Inflammatory macrophage treated with lipopolysaccharide for 1 hour (primary cell): ENCODE results near the gene CTCFL.

Experiments
- DNase-seq, 2 donors: peaks; one replicate each; pipeline ENCODE4 v3.0.0-alpha.2; 2020 to 2022

Gene CTCFL, protein sequence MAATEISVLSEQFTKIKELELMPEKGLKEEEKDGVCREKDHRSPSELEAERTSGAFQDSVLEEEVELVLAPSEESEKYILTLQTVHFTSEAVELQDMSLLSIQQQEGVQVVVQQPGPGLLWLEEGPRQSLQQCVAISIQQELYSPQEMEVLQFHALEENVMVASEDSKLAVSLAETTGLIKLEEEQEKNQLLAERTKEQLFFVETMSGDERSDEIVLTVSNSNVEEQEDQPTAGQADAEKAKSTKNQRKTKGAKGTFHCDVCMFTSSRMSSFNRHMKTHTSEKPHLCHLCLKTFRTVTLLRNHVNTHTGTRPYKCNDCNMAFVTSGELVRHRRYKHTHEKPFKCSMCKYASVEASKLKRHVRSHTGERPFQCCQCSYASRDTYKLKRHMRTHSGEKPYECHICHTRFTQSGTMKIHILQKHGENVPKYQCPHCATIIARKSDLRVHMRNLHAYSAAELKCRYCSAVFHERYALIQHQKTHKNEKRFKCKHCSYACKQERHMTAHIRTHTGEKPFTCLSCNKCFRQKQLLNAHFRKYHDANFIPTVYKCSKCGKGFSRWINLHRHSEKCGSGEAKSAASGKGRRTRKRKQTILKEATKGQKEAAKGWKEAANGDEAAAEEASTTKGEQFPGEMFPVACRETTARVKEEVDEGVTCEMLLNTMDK

DNA sequence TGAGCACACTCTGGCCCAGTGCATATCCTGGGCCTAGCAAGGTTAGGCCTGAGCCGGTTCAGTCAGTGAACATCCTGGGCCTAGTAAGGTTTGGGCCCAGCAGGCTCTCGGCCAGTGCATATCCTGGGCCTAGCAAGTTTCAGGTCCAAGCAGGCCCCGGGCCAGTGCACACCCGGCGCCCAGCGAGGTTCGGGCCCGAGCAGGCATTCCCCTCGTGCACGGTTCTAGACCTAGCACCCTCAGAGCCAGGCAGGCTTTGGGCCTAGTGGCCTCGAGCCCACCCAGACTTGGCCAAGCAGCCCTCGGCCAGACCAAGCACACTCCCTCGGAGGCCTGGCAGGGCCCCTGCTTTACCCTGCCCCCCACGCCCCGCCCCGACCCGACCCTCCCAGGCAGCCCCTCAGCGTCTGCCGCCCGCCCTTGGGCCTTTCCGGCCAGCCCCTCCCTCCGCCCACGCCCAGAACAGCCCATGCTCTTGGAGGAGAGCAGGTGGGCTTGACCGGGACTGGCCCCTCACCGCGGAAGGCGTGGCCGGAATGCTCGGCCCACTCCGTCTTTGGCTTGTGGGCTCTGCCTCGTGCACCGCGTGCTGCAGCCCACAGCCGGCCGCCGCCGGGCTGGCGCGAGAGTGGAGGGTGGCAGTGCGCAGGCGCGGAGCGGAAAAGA is at the start of gene CTCFL:
TSS of gene CTCFL (minus strand) at position 630 of the 666 bp plus-strand sequence. CDS start 935 bp downstream, outside the sequence.
- DNase-seq: no peak

DNA sequence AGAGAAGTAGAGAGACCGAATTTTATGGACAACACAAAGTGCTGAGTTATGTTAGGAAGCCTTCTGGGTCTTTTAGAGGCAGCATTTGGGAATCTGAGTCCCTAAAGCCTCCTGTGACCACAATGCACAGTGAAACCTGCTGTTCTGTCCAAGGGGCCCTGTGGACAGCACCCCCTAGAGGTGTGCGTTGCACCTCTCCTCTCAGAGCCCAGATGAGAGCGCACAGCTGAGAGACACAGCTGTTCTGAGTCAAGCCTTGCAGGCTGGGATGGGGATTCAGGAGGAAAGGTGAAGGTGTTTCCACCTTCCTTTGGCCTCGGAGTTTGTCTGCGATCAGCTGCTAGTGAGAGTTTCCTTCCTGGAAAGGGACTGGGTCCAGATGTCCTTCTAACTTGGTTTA is 49.0 kb upstream of the CTCFL start:
- DNase-seq: peak in 1 of 2 donors; percentile 2

DNA sequence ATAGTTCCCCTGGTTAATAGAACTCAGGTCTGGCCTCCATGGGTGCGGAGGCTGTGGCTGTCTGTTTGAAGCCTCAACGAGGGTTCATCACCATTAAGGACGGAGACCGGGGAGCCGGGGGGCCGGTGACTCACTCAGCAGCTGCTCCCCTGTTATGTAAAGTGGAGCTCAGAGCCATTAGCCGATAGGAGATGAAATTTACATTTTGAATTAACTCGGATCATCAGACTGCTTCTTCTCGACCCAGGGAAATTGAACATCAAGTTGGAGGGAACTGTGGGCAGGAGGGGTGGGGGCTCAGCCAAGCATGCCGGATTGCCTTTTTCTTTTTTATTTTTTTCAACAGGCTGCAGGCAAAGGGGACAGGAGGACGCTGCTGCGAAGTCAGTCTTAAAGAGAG is 48.3 kb upstream of the CTCFL start:
- DNase-seq: no peak

DNA sequence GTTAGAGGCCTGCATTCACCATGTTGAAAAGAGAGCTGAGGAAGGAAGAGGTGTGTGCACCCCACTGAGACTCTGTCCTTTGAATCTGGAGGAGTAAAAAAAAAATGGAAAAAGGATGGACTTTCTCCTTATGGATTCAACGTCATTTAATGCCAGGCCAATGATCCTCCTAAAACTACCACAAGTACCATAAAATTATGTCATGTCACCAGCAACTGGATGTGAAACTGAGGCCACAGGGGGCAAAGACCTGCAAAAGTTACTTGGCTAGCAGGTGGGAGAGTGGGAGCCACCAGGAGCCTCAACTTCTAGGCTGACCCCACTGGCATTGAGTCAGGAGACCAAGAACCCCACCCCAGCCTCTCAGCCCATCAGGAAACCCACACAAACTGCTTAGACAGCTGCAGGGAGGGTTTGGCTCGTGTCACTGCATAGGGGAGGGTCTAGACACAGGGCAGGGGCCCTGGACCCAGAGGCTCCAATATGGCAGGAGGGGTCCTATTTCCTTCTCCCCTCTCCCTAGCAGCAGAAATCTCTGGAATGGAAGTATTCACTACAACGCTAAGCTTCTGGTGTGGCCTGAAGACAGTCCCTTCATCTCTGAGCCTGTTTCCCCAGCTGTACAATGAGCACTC is 47.0 kb upstream of the CTCFL start:
- DNase-seq: no peak

DNA sequence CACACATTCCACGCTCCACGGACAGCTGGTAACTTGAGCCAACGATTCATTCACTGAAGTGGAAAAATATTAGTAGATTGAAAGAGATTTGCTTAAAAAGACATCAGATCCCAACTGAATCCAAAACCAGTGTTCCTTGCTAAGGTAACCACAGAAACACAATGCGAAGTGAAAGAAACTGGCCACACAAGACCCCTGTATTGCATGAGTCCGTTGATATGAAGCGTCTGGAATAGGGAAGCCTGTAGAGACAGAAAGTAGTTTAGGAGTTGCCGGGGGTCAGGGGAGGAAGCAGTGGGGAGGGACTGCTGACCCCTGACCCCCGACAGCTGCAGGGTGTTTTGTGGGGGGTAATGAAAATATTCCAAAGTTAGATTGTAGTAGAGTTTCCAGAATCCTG is 46.0 kb upstream of the CTCFL start:
- no peak for DNase-seq

DNA sequence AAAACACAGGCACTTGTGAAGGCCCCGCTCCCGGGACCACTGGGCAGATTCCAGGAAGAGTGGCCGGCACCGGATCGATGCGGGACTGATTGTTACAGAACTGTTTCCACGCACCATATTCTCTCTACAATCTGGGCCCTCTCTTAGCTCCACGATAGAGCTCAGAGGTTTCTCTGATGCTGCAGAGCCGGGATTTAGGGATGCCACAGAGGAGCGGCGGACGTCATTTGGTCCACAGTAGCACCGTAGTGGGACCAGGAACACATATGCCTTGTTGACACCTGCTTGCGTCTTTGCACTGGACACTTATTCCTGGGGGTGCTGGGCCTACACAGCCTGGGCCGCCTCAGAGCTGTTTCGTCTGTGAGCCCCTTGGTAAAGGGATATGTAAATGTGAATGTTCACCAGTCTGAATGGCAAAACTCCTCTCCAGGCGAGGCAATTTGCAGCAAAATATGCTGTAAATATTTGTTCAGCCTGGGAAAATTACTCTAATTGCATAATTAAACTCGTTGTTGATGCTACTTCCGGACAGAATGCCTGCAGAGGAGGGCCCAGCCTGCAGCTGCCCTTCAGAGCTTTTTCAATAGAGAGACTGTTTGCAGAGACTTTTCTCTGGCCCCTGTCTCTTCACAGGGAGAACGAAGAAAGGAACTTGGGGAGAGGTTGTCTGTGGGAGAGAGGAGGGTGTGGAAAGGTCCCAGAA is 45.4 kb upstream of the CTCFL start:
- DNase-seq: no peak

DNA sequence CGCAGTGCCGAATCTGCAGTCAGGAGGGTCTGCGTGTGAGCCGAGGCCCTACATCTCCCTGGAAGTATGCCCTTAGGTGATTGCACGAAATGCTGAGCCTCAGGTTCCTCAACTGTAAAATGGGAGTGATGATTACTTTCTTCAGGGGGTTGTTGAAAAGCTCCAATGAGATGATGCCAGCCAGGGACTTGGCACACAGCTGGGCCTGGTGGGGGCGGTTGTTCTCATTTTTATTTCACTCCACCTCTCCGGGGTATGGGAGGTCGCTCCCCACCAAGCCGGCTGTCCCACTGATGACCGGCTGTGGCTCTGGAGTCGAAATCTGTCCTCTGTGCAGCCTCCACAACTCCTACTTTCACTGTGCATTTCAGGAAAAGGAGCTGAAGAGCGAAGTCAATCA is 44.0 kb upstream of the CTCFL start:
- no peak for DNase-seq

DNA sequence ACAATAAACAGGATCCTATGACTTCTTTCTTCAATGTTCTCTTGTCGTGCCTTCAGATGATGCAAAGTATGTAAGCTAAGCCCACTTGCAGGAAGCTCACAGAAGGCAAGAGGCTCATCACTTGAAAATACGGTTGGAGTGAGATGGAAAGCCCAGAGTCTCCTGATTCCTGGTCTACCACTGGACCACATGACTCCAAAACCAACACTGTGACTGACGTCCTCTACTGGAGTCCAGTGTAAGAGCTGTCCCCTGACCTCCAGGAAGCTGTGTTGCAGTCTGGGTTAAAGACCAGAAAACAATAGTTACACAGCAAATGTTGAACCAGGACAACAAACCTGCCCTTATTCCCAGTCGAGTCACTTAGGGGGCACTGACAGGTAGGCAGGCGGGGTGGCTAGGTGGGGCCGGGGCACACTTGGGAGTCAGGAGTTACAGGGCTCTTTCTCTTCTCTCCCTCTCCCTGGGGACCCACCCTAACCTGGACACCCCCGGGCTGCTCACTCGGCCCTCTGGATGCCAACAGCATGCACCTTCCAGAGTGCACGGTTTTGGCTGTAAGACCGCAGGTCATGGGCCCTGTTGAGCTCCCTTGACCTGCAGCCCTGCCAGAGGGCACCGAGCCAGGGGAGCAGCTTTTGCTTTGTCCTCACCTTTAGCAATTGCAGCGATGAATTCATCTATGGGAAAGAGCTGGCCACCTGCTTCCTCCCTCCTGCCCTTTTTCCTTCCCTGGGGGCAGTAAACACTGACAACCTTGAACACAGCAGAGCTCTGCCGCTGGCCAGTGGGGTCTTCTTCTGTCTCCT is 43.4 kb upstream of the CTCFL start:
- no peak for DNase-seq

DNA sequence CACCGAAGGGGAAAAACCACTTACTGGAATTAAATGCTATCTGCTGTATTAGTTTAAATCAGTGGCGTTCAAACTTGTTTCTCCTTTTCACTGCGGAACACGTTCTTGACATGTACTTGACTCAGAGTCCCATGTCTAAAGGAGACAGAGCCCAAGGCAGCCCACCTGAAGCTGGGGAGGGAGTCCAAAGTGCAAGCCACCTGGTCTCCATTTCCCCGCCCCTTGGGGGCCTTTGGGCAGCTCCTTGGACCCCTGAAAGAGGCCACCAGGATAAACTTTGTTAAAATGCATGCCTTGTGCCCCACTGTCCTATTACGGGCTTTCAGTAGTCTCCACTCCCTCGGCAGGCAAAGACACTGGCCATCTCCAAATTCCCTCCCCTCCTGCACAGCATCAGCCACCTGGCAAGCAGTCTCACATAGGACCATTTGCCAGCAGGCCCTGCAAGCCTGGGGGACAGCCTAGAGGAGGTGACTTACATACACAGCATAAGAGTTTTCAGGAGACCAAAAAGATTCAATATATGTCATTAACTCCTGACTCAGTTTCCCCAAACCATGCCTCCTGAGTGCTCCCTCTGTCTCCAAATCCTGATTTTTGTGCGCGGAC is 42.6 kb upstream of the CTCFL start:
- DNase-seq: no peak

DNA sequence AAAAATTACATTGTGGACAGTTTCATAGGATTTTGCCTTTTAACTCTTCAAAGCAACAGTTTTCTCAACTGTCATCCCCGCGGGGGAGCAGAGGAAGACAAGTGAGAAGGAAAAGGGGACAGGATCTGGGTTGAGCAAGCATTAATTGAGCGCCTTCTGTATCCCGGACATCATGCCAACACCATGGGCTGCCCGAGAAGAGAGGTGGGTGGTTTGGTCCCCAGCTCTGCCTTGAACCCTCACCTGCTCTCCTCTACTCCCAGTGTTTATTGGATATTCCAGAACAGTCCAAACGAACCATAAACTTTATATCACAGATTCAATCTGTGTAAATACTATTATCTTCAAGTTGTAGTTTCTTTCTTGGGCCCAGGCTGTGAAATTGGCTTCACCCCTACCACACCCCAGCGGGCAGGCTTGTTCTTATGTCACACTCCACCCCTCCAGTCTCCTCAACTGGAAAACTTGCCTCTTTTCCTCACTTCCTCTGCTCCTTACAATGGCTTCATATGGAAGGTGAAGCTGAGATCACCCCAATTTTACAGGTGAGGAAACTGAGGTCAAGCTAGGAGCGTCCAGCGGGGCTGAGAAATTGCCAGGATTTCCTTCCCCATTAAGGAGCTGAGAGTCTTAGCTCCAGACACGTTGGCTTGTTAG is 42.0 kb upstream of the CTCFL start:
- no peak for DNase-seq

DNA sequence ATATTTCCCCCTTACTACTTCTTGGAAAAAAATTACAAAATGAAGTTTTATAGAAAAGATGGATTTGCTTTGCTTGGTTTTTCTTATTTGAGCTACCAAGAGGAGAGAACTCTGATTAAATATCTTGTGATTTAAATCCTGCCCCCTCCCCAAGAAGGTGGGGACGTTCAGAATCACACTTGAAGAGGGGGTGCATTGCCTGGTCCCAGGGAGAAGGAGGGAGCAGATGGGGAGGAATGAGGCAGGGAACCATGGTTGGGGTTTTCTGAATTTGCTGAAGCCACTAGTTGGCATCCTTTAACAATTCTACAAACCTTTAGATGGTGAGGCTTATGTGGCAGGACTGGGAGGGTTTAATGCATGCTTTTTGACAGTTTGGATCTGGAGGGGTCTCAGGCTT is 41.5 kb upstream of the CTCFL start:
- no peak for DNase-seq

DNA sequence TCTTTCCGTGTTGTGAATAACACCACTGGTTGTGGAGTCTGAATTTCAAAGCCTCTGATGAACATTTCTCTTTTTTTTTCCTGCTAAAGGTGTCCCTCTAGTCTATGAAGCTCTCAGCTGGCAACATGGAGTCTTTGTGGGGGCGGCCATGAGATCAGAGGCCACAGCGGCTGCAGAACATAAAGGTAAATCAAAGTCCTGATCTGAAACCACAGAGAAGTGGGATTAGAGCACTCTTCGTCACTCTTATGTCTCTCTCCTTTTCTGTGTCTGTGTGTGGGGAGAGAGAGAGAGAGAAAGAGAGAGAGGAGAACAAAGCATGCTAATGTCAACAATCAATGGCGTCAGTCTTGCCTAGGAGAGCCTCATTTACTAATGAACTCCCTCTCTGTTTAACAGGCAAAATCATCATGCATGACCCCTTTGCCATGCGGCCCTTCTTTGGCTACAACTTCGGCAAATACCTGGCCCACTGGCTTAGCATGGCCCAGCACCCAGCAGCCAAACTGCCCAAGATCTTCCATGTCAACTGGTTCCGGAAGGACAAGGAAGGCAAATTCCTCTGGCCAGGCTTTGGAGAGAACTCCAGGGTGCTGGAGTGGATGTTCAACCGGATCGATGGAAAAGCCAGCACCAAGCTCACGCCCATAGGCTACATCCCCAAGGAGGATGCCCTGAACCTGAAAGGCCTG is 40.2 kb upstream of the CTCFL start:
- DNase-seq: no peak

DNA sequence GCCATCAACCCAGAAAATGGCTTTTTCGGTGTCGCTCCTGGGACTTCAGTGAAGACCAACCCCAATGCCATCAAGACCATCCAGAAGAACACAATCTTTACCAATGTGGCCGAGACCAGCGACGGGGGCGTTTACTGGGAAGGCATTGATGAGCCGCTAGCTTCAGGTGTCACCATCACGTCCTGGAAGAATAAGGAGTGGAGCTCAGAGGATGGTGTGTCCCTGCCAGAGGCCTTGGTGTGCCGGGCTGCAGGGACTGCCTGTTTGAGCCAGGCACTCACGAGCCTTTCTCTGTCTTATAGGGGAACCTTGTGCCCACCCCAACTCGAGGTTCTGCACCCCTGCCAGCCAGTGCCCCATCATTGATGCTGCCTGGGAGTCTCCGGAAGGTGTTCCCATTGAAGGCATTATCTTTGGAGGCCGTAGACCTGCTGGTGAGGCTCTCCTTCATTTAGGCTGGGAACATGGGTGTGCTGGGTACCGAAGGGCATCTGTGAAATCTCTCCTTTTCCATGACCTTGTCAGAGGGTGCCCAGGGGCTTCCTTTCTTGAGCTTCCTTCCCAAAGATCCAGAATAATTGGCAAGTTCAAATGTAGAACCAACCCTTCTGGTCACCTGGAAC is 39.4 kb upstream of the CTCFL start:
- DNase-seq: no peak

DNA sequence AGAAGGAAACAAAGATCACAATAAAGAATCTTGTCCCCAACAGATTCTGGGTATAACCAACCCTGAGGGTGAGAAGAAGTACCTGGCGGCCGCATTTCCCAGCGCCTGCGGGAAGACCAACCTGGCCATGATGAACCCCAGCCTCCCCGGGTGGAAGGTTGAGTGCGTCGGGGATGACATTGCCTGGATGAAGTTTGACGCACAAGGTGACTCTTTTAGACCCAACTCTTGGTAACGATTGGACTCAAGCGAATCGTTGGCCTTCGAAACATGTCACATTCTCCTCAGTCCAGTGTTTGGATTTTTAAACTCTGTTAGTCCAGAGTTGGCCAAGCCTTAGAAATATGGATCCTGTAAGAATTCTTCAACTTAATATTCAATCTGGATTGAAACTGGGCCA is 38.6 kb upstream of the CTCFL start:
- no peak for DNase-seq

DNA sequence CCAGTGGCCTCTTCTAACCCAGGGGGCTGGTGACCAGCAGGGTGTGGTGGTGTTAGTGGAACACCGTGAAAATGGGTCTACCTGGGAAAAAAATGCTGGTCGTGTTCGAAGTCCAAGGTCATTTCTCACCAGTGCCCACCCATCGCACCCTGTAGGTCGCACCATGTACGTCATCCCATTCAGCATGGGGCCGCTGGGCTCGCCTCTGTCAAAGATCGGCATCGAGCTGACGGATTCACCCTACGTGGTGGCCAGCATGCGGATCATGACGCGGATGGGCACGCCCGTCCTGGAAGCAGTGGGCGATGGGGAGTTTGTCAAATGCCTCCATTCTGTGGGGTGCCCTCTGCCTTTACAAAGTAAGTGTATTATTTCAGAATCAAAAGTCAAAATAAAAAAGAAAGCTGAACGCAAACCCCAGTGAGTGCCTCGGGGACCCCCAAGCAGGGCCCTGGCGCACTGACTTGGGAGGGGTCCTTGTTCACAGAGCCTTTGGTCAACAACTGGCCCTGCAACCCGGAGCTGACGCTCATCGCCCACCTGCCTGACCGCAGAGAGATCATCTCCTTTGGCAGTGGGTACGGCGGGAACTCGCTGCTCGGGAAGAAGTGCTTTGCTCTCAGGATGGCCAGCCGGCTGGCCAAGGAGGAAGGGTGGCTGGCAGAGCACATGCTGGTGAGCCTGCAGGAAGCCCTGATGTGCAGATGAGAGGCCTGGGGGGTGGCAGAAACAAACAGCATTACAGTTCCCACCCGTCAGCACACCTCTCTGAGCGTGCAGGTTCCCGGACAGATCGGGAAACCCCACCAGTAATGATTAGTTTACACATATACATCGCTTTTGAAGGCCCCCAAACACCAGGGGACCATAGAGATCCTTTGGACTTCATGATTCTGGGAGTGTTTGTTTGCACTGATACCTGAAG is 37.9 kb upstream of the CTCFL start:
- DNase-seq: no peak

DNA sequence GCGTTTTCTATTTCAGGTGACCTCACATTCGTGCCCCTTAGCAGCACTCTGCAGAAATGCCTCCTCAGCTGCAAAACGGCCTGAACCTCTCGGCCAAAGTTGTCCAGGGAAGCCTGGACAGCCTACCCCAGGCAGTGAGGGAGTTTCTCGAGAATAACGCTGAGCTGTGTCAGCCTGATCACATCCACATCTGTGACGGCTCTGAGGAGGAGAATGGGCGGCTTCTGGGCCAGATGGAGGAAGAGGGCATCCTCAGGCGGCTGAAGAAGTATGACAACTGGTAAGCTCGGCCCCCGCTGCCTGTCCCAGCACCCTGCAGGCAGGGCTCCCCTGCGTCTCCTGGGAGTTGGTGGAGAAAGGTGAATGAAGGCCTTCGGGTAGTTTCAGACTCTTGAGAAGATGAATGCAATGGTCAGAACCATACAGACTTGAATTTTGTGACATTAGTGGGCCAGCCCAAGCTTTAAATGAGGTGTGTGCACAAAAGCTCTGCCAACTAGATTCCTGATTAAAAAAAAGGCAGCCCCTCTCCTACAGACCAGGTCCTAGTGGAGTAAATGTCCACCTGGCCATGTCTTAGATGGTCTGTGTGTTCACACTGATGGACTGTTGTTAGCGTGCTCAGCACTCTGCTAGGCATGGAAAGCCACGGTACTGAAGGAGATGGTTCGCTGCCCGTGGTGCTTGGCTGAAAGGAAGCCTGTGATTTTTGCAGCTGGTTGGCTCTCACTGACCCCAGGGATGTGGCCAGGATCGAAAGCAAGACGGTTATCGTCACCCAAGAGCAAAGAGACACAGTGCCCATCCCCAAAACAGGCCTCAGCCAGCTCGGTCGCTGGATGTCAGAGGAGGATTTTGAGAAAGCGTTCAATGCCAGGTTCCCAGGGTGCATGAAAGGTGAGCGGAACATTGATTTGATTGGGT is 36.7 kb upstream of the CTCFL start:
- no peak for DNase-seq

DNA sequence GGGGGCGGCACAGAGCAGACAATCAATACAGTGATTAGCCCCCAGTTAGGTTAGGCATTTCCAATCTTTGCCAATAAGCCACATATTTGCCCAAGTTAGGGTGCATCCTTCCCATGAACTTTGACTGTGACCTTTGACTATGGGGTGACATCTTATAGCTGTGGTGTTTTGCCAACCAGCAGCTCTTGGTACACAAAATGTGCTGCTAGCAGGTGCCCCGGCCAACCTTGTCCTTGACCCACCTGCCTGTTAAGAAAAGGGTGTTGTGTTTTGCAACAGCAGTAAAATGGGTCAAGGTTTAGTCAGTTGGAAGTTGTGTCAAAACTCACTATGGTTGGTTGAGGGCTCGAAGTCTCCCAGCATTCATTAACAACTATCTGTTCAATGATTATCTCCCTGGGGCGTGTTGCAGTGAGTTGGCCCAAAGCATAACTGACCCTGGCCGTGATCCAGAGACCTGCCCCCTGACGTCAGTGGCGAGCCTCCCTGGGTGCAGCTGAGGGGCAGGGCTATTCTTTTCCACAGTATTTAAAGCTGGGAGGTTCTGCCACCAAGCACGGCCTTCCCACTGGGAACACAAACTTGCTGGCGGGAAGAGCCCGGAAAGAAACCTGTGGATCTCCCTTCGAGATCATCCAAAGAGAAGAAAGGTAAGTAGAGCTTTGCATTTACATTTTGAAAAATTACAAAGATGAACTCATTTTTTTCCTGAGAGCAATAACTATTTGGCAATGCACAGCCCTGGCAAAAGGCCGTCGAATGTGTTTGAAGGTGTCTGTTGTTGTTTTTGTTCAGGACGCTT is 35.8 kb upstream of the CTCFL start, which contains the start of gene PCK1:
TSS of gene PCK1 (plus strand) at position 557 of the 802 bp plus-strand sequence. CDS start 302 bp downstream, outside the sequence.
- DNase-seq: no peak
